HEK293 (cell line): Measurements from ENCODE around the gene ORM2.

Source experiments
- BCL11B ChIP-seq: fragments of 450-650 bp; formaldehyde crosslinking; IDR thresholded peaks from 2 replicates; pipeline ENCODE4 v1.5.1; 2016; ENCODE audit warnings: low read depth, missing biosample characterization, missing genetic modification characterization
- GLIS1 ChIP-seq: fragments of 450-650 bp; formaldehyde crosslinking; IDR thresholded peaks from 2 replicates; pipeline ENCODE4 v1.5.1; 2016; ENCODE audit warnings: missing biosample characterization, missing genetic modification characterization
- IKZF3 ChIP-seq: fragments of 450-650 bp; IDR thresholded peaks from 2 replicates; pipeline ENCODE4 v1.5.0; 2018; ENCODE audit warnings: missing biosample characterization, mild to moderate bottlenecking, missing genetic modification characterization, moderate library complexity
- KLF17 ChIP-seq: fragments of 450-650 bp; formaldehyde crosslinking; IDR thresholded peaks from 2 replicates; pipeline ENCODE4 v1.5.1; 2016; ENCODE audit warnings: missing biosample characterization, missing genetic modification characterization
- PATZ1 ChIP-seq: fragments of 450-650 bp; formaldehyde crosslinking; IDR thresholded peaks from 2 replicates; pipeline ENCODE4 v1.5.1; 2016; ENCODE audit warnings: missing biosample characterization, missing genetic modification characterization
- PRDM1 ChIP-seq: fragments of 450-650 bp; formaldehyde crosslinking; IDR thresholded peaks from 2 replicates; pipeline ENCODE4; 2016; ENCODE audit warnings: missing biosample characterization, missing genetic modification characterization
- PRDM10 ChIP-seq: fragments of 450-650 bp; formaldehyde crosslinking; IDR thresholded peaks from 2 replicates; pipeline ENCODE4 v1.5.1; 2016; ENCODE audit warnings: missing biosample characterization, missing genetic modification characterization
- SCRT2 ChIP-seq: fragments of 450-650 bp; formaldehyde crosslinking; IDR thresholded peaks from 2 replicates; pipeline ENCODE4 v1.5.1; 2016; ENCODE audit warnings: missing biosample characterization, missing genetic modification characterization
- SETDB1 ChIP-seq: IDR thresholded peaks from one replicate; pipeline ENCODE4 v1.6.1; 2017; ENCODE audit warnings: mild to moderate bottlenecking, low read length, moderate library complexity, mixed read lengths; ENCODE audit not compliant: insufficient read length
- YY2 ChIP-seq: fragments of 450-650 bp; formaldehyde crosslinking; IDR thresholded peaks from 2 replicates; pipeline ENCODE4 v1.5.1; 2016; ENCODE audit warnings: missing biosample characterization, missing genetic modification characterization
- ZBTB48 ChIP-seq: fragments of 450-650 bp; formaldehyde crosslinking; IDR thresholded peaks from 2 replicates; pipeline ENCODE4 v1.5.1; 2016; ENCODE audit warnings: missing biosample characterization, missing genetic modification characterization
- ZBTB6 ChIP-seq: fragments of 450-650 bp; formaldehyde crosslinking; IDR thresholded peaks from 2 replicates; pipeline ENCODE4 v1.5.1; 2017; ENCODE audit warnings: missing biosample characterization, missing genetic modification characterization
- ZFP41 ChIP-seq: fragments of 450-650 bp; formaldehyde crosslinking; IDR thresholded peaks from 2 replicates; pipeline ENCODE4 v1.5.1; 2016; ENCODE audit warnings: missing biosample characterization, missing genetic modification characterization, borderline replicate concordance
- ZNF174 ChIP-seq: fragments of 450-650 bp; formaldehyde crosslinking; IDR thresholded peaks from 2 replicates; pipeline ENCODE4 v1.5.0; 2017; ENCODE audit warnings: missing biosample characterization, mild to moderate bottlenecking, missing genetic modification characterization
- ZNF184 ChIP-seq: fragments of 450-650 bp; IDR thresholded peaks from 2 replicates; pipeline ENCODE4 v1.5.1; 2018; ENCODE audit warnings: missing biosample characterization, mild to moderate bottlenecking, missing genetic modification characterization
- ZNF292 ChIP-seq: fragments of 450-650 bp; formaldehyde crosslinking; IDR thresholded peaks from 2 replicates; pipeline ENCODE4 v1.5.1; 2016; ENCODE audit warnings: low read depth, missing biosample characterization, missing genetic modification characterization, borderline replicate concordance
- ZNF335 ChIP-seq: fragments of 450-650 bp; formaldehyde crosslinking; conservative IDR thresholded peaks from 2 replicates; pipeline ENCODE4 v1.5.1; 2016; ENCODE audit warnings: missing biosample characterization, missing genetic modification characterization
- ZNF398 ChIP-seq: fragments of 450-650 bp; formaldehyde crosslinking; IDR thresholded peaks from 2 replicates; pipeline ENCODE4 v1.5.1; 2017; ENCODE audit warnings: missing biosample characterization, missing genetic modification characterization
- ZNF518A ChIP-seq: fragments of 450-650 bp; formaldehyde crosslinking; conservative IDR thresholded peaks from 2 replicates; pipeline ENCODE4 v1.5.1; 2016; ENCODE audit warnings: low read depth, missing biosample characterization, missing genetic modification characterization
- ZNF704 ChIP-seq: fragments of 450-650 bp; formaldehyde crosslinking; IDR thresholded peaks from 2 replicates; pipeline ENCODE4 v1.5.1; 2016; ENCODE audit warnings: missing biosample characterization, missing genetic modification characterization
- ZNF768 ChIP-seq: fragments of 450-650 bp; formaldehyde crosslinking; IDR thresholded peaks from 2 replicates; pipeline ENCODE4 v1.5.1; 2018; ENCODE audit warnings: missing biosample characterization, mild to moderate bottlenecking, missing genetic modification characterization
- ZNF837 ChIP-seq: fragments of 450-650 bp; formaldehyde crosslinking; IDR thresholded peaks from 2 replicates; pipeline ENCODE4 v1.5.1; 2016; ENCODE audit warnings: missing biosample characterization, missing genetic modification characterization
- ZXDB ChIP-seq: fragments of 450-650 bp; formaldehyde crosslinking; IDR thresholded peaks from 2 replicates; pipeline ENCODE4 v1.5.1; 2016; ENCODE audit warnings: missing biosample characterization, missing genetic modification characterization

ORM2 gene

GRCh38 chr9:114348906-114349482, 19.3 kb downstream of the ORM2 start (continued):
- TF ChIP-seq PATZ1 (0 out of 2 replicates have a peak, but pooled peaks have one; percentile 62), BCL11B (no peak), ZNF335 (tag by site-specific recombination) (0 out of 2 replicates have a peak, but pooled peaks have one; percentile 9), ZBTB48 (tag by site-specific recombination) (peak; percentile 64; the same call in 1 of the 2 replicates), GLIS1 (tag by site-specific recombination) (peak; percentile 93), PRDM10 (tag by site-specific recombination) (peak; percentile 84), ZBTB6 (no peak), ZNF768 (tag by site-specific recombination) (no peak), ZNF518A (no peak), ZFP41 (tag by site-specific recombination) (no peak), YY2 (tag by site-specific recombination) (no peak), ZXDB (tag by site-specific recombination) (peak; percentile 92), ZNF837 (no peak), KLF17 (tag by site-specific recombination) (no peak), PRDM1 (tag by site-specific recombination) (no peak), ZNF184 (tag by site-specific recombination) (peak; percentile 94), ZNF292 (tag by site-specific recombination) (no peak), ZNF398 (tag by site-specific recombination) (no peak), ZNF704 (no peak), SETDB1 (no peak), ZNF174 (tag by site-specific recombination) (no peak), IKZF3 (peak; percentile 16; the same call in 1 of the 2 replicates), SCRT2 (tag by site-specific recombination) (no peak)
